Lower leg skin (tissue), 3 donors: ENCODE data around the gene CITED2.

Experiments used
- POLR2A ChIP-seq, 2 donors: fragments of 450-650 bp; IDR thresholded peaks; one replicate each; pipeline ENCODE4 v1.6.1; 2016 to 2017; ENCODE audit warnings: antibody characterized with exemption in 2 of 2, mild to moderate bottlenecking in 1 of 2, moderate library complexity in 1 of 2
- TF ChIP-seq, protein P1 (sequence below), 3 donors: fragments of 450-650 bp; IDR thresholded peaks; one replicate each; pipeline ENCODE4 v1.5.1; 2016; ENCODE audit warnings: antibody characterized with exemption in 3 of 3, mild to moderate bottlenecking in 3 of 3, moderate library complexity in 2 of 3

DNA sequence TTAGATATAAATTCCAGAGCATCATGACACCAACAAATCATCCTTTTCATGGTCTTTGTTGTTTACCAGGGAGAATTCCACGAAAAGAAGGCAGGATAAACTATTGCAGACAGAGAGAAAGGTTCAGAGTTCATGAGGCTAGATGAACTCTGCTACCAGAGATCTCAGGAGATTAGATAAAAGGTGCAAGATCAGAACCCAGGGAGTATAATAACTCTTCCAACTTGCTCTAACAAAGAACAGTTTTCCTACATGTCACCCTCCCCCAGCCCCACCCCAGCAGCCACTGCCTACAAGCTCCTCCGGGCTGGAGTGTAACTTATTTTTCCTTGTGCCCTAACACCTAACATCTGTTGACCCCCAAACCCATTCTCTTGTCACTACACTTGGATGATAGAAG is 13.9 kb upstream of the CITED2 start:
- no peak for TF ChIP-seq POLR2A (IDR thresholded peaks at IDR 0.05)
- TF ChIP-seq, protein P1, sequence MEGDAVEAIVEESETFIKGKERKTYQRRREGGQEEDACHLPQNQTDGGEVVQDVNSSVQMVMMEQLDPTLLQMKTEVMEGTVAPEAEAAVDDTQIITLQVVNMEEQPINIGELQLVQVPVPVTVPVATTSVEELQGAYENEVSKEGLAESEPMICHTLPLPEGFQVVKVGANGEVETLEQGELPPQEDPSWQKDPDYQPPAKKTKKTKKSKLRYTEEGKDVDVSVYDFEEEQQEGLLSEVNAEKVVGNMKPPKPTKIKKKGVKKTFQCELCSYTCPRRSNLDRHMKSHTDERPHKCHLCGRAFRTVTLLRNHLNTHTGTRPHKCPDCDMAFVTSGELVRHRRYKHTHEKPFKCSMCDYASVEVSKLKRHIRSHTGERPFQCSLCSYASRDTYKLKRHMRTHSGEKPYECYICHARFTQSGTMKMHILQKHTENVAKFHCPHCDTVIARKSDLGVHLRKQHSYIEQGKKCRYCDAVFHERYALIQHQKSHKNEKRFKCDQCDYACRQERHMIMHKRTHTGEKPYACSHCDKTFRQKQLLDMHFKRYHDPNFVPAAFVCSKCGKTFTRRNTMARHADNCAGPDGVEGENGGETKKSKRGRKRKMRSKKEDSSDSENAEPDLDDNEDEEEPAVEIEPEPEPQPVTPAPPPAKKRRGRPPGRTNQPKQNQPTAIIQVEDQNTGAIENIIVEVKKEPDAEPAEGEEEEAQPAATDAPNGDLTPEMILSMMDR (IDR thresholded peaks at IDR 0.05) = no peak
